ENCODE measurements around the gene ILF2.

GRCh38 chr1:153633161-153633753 lies 37.5 kb downstream of the ILF2 start:
- TF ChIP-seq, protein P1, sequence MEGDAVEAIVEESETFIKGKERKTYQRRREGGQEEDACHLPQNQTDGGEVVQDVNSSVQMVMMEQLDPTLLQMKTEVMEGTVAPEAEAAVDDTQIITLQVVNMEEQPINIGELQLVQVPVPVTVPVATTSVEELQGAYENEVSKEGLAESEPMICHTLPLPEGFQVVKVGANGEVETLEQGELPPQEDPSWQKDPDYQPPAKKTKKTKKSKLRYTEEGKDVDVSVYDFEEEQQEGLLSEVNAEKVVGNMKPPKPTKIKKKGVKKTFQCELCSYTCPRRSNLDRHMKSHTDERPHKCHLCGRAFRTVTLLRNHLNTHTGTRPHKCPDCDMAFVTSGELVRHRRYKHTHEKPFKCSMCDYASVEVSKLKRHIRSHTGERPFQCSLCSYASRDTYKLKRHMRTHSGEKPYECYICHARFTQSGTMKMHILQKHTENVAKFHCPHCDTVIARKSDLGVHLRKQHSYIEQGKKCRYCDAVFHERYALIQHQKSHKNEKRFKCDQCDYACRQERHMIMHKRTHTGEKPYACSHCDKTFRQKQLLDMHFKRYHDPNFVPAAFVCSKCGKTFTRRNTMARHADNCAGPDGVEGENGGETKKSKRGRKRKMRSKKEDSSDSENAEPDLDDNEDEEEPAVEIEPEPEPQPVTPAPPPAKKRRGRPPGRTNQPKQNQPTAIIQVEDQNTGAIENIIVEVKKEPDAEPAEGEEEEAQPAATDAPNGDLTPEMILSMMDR (IDR thresholded peaks at IDR 0.05; ENCODE audit: borderline replicate concordance, extremely low read depth, low read length, poor library complexity, severe bottlenecking): no peak
- no peak for TF ChIP-seq EZH2 (IDR thresholded peaks at IDR 0.05; ENCODE audit: borderline replicate concordance, low read depth, low read length, severe bottlenecking)

Data from DND-41 (cell line).